Stimulated activated naive CD4-positive, alpha-beta T cell treated with Interleukin-2 at 50 U/mL for 16 hours (primary cell): ENCODE results near the gene ERN1.
"Not testable (repeated sequence)": the region's sequence is repeated elsewhere in the genome, so short reads cannot be mapped to it uniquely, and the experiment has no call there.

Source experiments
- DNase-seq: peaks from one replicate; lab custom pipeline; 2025; lab: John Stamatoyannopoulos, UW

The ERN1 gene

DNA sequence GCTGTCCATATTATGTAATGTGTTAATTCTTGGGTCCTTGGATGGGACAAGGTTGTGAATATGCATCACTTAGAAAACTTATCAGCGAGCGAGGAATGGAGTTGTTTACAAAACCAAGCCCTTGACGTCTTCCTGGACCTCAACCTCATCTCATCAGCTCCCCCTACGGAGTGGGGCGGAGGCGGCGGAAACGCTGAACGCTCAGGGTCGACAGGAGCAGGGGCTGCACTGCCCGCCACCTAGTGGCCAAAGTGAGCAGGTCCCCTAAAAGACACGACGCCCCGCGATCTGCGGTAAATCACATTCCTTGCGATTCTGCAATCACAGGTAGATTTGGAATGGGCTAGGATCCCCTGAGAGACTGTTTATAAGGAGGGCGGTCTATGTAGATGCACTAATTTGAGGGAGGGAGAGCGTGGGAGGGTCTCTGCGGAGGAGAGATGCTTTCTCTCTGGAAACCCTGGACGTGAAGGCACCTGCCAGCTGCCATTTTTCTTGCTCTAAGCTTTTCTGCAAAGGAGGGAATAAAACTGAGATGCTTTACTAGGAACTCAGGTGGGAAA lies 104.1 kb downstream of the ERN1 start:
- peak; percentile 86 for DNase-seq

DNA sequence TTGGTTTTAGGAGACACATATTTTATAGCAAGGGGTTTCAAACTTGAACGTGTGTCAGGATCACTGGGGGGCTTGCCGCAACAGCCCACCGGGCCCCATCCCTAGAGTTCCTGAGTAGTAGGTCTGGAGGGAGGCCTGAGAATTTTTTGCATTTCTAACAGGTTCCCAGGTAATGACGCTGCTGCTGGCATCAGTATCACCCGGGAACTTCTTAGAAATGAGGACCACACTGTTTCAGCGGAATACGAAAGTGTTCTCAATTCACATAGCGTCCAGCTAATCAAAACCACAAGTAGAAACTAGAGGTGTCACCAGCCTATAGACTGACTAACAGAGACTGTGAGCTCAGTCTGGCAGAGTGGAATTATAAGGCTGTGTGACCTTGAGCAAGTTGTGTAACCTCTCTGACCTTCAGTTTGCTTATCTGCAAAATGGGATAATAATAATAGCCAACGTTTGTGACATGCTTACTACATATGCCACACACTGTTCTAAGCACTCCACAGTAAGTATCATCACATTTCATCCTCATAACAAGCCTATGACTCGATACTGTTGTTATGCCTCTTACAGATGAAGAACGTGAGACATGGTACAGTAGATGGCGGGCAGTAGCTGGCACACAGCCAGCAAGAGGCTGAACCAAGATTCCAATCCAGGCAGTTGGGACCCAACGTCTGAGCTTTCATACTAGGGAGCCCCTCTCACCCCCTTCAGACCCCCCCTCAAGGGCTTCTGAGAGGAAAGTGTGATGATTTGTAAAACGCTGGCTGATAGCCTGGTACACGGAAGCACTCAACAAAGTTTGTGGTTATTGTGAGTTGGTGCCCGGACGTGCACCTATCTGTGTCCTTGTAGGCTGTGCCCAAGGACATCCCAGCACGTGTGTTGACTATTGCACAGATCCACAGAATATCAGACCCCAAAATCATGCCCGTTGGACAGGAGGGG lies 104.9 kb downstream of the ERN1 start:
- DNase-seq = peak; percentile 39

DNA sequence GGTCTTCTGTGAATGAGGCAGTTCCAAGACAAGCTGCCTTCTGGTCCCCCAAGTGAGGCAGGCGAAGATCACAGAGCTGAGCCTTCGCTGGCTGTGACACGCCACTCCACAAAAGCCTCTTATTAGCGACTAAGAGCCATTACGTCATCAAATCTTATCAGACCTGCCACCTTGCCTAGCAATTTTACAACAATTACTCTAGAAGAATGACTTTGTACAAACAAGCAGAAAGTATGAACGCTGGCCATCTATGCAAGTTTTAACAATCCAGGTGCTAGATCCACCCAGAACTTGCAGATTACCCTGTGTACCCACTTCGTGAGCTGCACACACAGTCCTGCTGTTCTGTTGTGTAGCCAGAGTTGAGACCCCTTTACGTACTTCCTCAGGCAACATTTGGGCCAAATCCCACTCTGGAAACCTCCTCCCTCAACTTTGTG lies 105.7 kb downstream of the ERN1 start:
- no peak for DNase-seq

DNA sequence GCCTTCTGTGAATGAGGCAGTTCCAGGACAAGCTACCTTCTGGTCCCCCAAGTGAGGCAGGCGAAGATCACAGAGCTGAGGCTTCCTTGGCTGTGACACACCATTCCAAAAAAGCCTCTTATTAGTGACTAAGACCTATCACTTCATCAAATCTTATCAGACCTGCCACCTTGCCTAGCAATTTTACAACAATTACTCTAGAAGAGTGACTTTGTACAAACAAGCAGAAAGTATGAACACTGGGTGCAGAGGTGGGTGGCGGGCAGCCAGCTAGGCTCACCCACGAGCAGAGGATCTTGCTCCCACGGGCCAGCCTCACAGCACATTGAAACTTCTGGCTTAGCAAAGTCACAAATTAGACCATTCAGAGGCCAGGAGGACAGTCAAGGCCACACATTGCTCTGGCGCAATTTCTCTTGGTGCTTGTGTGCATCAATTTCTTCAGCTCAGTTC lies 107.3 kb downstream of the ERN1 start:
- no peak for DNase-seq

DNA sequence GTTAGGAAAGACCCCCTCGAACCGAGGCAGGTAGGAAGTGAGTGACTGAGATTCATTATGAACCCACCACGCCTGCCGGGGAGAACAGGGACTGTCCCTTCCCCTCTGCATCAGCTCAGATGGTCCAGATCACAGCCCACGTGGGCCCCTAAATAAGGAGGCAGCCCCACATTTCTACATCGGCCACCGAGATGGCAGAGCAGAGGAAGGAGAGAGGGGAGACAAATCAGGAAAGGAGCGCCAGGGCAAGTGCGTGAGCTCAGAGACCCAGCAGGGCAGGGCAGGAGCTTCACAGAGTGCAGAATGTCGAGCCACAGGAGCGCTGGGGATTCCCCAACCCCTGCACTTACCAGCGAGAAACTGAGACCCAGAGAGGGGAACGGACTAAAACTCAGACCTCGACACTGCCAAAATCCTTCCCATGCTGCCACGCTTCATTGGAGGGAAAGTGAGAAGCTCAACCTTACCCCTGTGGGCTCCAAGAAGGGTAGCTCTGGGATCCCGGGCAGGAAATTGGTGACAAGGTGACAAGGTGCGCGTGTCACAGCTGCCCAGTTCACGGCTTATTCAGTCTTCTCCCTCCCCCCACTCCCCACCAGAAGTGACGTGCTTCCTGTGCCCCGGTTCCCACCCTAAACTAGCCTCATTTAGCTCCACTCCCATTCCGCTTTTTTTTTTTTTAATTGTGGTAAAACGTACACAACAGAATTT lies 109.7 kb downstream of the ERN1 start, which contains the start of gene ICAM2:
Gene ICAM2, minus strand, starts transcription at position 578 of the 711 bp plus-strand sequence. CDS start 13,942 bp downstream, outside the sequence.
- DNase-seq = peak; percentile 85

DNA sequence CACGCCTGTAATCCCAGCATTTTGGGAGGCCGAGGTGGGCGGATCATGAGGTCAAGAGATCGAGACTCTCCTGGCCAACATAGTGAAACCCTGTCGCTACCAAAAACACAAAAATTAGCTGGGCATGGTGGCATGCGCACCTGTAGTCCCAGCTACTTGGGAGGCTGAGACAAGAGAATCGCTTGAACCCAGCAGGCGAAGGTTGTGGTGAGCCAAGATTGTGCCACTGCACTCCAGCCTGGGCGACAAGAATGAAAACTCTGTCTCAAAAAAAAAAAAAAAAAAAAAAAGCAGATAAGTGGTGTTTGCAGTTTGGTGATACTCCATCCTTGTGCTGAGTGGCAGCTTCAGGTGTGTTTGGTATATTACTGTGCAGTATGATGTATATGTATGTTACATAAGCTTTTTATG lies 110.4 kb downstream of the ERN1 start:
- DNase-seq = not testable (repeated sequence)

DNA sequence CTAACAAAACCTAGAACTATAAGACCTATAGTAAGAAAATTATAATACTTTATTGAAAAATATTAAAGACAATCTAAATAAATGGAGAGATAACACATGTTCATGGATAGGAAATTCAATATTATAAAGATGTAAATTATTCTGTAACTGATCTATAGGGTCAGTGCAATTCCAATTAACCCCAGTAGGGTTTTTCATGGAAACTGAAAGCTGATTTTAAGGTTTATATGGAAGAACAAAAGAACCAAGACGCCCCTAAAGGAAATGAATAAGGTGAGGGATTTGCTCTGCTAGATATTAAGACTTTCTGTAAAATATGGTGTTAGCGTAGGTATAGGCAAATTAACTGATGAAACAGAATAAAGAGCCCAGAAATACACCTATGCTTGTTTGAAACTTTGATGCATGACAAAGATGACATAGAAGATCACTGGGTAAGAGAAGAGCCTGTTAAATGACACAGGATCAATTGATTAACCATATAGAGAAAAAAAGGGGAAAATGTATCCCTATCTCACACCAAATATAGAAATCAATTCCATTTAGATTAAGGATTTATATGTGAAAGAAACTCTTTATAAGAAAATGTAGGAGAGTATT lies 112.5 kb downstream of the ERN1 start:
- DNase-seq = no peak

DNA sequence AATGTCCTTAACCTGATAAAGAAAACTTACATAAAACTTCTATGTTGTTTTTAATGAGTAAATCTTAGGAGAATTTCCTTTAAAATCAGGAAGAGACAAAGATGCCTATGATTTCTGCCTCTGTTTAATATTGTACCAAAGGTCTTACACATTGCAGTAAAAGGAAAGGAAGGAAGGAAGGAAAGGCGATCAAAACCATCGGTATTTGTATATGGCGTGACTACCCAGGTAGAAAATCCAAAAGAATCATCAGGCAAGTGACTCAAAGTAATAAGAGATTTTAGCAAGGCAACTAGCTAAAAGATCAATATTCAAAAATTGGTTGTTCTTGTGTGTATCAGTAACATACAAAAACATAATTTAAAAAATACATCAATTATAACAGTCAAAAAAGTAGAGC lies 113.0 kb downstream of the ERN1 start:
- no peak for DNase-seq

DNA sequence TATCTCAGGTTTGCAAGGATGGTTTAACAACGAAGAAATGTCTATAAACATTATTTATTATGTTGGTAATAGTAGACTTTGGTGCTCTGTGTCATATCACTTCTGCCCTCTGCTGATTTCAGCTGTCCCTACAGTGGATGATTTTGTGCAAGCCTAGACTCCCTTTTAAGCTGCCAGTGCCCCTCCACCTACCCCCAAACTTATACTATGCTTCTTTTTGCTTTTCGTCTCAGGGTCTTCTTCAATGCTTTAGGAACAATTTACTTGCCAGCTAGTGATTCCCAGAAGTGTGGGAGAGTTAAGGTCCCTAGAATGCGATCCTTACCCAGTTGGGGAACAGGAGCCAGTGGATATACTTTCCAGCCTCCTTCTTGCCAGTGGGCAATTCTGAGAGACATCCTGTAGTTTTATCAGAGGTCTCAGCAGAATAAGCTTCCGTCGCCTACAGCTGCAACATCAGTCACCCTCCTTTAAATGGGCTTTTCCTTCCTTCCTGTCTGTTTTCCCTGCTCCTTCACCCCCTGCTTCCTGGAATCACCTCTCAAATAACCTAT lies 113.6 kb downstream of the ERN1 start:
- DNase-seq = no peak

DNA sequence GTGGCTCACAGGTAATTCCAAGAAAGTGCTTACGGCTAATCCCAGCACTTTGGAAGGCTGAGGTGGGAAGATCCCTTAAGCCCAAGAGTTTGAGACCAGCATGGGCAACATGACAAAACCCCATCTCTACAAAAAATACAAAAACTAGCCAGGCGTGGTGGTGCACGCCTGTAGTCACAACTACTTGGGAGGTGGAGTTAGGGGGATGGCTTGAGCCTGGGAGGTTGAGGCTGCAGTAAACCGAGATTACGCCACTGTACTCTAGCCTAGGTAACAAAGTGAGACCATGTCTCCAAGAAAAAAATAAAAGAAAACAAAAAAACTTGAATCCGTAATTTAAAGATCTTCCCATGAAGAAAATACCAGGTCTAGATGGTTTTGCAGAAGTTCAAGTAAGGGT lies 114.5 kb downstream of the ERN1 start:
- no peak for DNase-seq

DNA sequence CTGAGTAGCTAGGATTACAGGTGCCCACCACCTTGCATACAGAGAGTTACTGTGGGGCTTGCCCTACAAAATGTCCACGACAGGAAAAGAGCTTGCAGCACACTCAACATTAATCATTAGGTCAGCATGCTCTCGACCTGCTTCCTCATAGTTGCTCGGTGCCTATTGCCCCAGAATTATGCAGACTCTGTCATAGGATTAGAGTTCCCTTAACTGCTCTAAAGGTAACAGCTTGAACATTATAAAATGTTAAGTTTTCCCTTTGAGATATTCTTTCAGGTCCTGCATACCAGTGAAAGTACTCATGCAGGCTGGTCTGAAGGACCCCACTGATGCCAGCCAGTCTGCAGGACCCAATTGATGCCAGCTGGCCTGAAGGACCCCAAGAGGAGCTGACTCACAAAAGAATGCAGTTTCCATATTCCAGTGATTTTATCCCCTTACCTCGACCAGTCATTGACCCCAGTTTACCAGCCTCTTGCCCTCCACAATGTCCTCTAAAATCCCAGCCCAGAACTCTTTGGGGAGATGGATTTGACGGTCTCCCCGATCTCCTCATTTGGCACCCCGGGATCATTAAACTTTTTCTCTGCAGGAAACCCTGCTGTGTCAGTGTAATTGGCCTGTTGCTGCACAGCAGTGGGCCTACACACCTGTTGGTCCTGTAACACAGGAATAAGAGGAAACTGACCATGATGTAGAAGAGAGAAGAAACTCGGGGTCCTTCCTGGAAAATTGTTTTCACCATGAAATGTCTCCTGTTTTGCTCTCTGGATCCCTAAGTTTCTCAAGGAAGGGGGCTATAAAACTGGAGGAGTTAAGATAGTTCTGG lies 120.2 kb downstream of the ERN1 start:
- DNase-seq = no peak

DNA sequence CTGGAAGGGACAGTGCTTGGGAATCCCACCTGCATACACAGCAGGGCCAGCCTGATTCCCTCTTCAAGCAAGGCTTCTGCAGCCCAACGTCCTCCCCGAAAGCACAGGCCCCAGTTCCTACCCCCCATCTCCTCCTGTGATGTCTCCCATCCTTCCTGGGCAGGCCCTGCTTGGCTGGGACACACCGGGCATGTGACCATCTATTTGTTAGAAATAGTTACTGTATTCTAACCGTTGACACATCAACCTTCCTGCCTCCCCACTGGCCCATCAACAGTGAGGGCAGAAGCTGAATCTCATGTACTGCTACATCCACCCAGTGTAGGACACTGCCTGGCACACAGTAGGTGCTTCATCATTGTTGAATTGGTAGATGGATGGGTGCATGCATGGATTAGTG lies 121.1 kb downstream of the ERN1 start:
- DNase-seq = no peak

DNA sequence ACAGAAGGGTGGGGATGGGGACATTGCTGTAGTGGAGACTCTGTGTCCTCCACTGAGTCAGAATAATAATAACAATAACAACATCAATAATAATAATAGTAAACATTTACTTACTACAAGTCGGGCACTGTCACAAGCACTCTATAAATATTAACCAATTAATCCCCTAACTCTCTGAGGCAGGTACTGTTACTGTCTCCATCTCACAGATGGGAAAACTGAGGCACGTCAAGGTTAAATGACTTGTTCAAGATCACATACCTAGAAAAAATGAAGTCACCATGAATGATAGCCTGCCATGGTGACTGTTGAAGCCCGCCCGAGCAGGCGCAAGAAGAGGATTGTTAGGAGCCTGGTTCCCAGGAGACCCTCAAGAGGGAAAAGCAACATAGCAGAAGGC lies 121.6 kb downstream of the ERN1 start:
- no peak for DNase-seq

DNA sequence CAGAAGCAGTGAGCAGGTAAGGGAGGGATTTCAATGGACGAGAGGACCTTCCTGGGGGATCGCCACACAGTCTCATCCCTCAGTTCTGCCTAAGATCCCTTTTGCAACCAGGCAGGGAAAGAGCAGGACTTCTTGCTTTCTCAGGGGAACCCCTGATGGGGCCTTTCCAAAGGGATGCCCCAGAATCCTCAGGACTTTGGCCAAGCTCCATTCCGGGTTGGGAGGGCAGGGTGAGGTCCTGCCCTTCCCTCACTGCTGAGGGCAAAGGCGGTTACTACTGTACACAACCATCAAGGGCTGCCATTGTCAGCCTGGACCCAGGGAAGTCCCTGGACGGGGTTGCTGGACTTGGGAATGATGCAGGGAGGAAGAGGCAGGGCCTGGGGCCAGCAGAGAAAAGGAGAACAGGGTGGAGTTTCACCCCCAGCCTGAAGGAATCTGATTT lies 122.1 kb downstream of the ERN1 start:
- DNase-seq = no peak

DNA sequence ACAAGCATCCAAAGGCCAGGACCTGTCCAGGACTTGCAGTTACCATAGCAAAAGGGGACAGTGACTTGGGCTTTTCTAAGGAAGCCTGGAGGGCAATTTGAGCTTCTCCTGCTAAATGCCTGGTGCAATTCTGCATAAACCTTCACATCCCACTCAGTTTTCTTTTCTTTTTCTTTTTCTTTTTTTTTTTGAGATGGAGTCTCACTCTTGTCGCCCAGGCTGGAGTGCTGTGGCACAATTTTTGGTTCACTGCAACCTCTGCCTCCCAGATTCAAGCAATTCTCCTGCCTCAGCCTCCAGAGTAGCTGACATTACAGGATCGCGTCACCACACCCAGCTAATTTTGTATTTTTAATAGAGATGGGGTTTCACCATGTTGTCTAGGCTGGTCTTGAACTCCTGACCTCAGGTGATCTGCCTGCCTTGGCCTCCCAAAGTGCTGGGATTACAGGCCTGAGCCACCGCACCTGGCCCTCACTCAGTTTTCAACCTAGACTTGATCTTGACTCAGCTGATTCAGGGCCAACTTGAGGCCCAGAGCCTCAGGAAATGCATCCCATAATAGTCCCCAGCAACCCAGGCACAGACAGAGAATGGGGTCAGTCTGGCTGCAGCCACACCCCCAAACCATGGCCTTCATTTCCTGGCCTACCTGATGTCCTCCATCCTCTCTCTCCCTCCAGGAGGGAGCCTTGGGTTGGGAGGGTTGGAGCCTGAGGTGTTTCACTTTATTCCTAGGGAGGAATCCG lies 122.7 kb downstream of the ERN1 start:
- DNase-seq = not testable (repeated sequence)

DNA sequence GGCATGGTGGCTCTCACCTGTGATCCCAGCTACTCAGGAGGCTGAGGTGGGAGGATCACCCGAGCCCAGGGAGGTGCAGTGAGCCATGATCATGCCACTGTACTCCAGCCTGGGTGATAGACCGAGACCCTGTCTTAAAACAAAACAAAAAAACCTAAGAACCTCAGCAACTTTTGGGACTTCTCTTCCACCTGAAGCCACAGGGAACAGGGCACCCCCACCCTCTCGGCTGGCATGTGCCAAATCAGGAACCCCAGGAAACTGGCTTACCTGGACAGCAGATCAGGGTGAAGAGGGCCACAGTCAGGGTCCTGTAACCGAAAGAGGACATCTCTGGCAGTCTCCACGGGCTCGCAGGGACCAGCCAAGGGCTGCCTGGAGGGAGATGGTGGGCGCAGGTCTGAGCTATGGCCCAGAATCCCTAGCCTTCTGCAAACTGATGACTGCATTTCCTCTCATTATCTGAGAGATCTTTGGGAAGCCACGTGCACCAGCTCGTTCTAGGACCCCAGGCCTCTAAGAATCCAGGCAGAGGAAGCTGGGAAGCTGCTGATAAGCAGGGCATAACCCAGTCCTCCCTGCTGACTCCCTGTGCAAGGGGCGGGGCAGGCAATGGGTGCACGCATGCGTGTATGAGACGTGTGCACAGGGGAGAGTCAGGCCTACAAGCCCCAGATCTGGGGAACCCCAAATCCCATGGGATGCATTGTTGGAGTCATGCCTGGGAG lies 123.4 kb downstream of the ERN1 start:
- DNase-seq = no peak

DNA sequence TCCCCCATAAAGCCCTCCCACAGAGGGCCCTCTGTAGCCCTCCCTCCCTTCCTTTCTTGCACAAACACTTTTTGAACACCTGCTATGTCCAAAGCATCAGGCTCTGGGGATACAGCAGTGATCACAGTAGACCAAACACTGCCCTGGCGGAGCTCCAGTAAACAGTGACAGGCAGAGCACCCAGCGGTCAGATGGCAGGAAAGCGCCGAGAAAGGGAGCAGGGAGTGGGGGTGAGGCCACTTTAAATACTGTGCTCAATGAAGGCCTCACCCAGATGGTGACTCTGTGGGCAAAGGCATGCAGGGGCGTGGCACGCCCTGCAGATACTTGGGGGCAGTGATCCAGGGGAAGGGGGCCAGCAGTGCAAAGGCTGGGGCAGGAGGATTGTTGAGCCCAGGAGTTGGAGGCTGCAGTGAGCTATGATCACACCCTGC lies 124.2 kb downstream of the ERN1 start:
- no peak for DNase-seq

DNA sequence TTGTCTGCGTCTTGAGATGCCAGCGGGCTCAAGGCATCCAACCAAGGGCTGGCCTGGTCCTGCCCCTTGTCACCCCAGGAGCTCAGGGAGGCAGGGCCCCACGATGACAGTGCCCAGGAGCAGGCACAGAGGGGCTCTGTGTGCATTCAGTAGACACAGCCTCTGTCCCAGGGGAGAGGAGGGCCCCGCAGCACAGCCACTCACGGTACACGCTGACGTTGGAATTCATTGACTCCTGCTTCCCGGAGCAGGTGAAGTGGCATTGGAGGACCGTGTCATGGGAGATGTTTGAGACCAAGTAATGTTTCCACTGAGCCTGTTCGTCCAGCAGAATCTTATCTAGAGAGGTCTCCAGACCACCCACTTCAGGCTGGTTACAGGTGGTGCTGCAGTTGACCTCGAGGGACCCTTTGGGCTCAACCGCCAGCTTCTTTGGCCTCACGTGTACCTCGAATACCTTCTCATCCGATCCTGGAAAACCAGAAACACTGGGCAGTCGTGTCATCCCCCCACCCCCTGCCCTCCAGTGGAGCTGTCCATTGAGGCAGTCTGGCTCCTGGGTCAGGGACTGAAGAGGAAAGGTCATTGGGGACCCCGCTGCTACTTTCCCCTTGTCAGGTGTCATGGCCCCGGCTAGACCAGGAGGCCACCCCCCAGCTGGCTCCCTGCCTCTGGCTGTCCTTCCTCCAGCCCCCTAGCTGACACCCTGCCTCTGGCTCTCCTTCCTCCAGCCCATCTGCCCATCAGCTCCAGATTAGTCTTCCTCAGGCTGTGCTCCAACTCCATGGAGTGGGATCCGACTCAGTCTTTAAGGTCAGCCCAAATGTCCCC lies 124.8 kb downstream of the ERN1 start:
- no peak for DNase-seq
